GM19239 (cell line): Measurements from ENCODE around the gene BRAF.
"Not testable (repeated sequence)": the region's sequence is repeated elsewhere in the genome, so short reads cannot be mapped to it uniquely, and the experiment has no call there.

Experiments
- DNase-seq: peaks from one replicate; pipeline ENCODE4 v3.0.0; 2011; ENCODE audit warnings: low spot score; ENCODE audit not compliant: insufficient read length
- FAIRE-seq: peaks from 2 replicates; lab custom pipeline; 2011; peaks lifted over from hg19 to GRCh38; lab: Jason Lieb, UNC

The BRAF gene

DNA sequence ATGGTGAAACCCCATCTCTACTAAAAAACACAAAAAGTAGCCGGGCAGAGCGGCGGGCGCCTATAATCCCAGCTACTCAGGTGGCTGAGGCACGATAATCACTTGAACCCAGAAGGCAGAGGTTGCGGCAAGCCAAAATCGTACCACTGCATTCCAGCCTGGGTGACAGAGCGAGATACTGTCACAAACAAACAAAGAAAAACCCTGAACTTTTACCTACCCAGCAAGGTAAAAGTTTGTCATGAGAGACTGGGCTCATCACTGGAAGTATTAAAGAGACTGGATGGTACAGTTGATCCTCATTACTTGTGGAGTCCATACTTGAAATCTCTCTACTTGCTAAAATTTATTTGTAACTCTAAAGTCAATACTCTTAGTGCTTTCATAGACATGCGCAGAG is 114.3 kb downstream of the BRAF start:
- DNase-seq (no peak), FAIRE-seq (no peak)

DNA sequence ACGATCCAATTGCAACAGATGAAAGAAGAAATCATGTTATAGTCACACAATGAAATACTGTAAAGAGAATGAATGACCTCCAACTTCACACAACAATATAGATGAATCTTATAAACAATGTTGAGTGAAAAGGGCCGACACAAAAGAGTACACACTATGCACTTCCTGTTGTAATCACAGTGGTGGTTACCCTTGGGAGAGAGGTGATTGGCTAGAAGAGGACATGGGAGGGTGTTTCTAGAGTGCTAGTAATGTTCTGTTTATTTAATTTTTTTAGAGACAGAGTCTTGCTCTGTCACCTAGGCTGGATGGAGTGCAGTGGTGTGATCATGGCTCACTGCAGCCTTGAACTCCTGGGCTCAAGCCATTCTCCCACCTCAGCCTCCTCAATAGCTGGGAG is 145.8 kb downstream of the BRAF start:
- no peak for DNase-seq
- no peak for FAIRE-seq

- DNase-seq (no peak), FAIRE-seq (no peak)
Observed at GRCh38 chr7:140778568-140778967, 146.2 kb downstream of the BRAF start.

GRCh38 chr7:140774371-140774770 is 150.4 kb downstream of the BRAF start:
- FAIRE-seq (no peak), DNase-seq (no peak)

DNA sequence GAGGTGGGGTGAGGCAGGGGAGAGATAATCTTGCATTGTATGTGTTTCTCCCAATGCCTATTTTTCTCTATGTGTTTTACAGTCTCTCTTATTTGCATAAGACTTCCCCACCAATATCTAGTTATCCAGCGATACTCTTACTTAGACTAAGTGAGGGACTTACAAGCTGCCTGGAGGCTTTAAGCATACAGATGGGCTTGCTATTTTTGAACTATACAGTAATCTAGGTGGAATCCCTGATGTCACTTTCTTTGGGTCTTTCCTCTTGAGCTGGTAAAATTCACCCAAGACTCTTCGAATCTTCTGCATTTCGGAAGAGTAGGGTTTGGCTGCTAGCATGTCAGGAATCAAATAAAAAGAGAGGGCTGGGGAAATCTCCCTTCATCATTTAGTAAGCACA is 151.6 kb downstream of the BRAF start:
- no peak for FAIRE-seq
- DNase-seq, result no peak

- DNase-seq (no peak), FAIRE-seq (no peak)
Observed at GRCh38 chr7:140771826-140772225, 152.9 kb downstream of the BRAF start.

DNA sequence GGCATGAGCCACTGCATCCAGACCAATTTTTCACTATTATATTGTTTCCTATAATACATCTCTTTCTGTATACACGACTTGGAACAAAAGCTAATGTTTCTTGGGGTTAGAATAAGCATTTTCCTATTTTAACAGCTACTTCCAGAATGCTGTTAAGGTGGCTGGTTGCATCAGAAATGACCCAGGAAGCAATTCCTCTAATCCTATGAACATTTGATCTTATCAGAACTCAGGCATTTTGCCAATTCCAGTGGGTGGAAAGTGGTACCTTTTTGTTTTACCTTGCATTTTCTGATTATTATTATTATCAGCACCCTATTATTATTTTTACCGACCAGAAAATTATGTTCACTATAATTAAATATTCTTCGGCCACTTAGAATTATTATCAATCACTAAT is 154.9 kb downstream of the BRAF start:
- FAIRE-seq, result no peak
- no peak for DNase-seq

- FAIRE-seq, result no peak
- DNase-seq, result no peak
Observed at GRCh38 chr7:140767418-140767817, 157.3 kb downstream of the BRAF start.

DNA sequence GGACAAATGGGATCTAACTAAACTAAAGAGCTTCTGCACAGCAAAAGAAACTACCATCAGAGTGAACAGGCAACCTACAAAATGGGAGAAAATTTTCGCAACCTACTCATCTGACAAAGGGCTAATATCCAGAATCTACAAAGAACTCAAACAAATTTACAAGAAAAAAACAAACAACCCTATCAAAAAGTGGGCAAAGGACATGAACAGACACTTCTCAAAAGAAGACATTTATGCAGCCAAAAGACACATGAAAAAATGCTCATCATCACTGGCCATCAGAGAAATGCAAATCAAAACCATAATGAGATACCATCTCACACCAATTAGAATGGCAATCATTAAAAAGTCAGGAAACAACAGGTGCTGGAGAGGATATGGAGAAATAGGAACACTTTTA is 159.3 kb downstream of the BRAF start:
- not testable (repeated sequence) for DNase-seq, FAIRE-seq

- FAIRE-seq, DNase-seq: not testable (repeated sequence)
Observed at GRCh38 chr7:140763166-140763565, 161.6 kb downstream of the BRAF start.

- not testable (repeated sequence) for DNase-seq, FAIRE-seq
Observed at GRCh38 chr7:140761375-140761774, 163.4 kb downstream of the BRAF start.

GRCh38 chr7:140754506-140754905 is 170.2 kb downstream of the BRAF start:
- FAIRE-seq (no peak), DNase-seq (no peak)

- FAIRE-seq, result no peak
Observed at GRCh38 chr7:140752533-140752932, 172.2 kb downstream of the BRAF start.

DNA sequence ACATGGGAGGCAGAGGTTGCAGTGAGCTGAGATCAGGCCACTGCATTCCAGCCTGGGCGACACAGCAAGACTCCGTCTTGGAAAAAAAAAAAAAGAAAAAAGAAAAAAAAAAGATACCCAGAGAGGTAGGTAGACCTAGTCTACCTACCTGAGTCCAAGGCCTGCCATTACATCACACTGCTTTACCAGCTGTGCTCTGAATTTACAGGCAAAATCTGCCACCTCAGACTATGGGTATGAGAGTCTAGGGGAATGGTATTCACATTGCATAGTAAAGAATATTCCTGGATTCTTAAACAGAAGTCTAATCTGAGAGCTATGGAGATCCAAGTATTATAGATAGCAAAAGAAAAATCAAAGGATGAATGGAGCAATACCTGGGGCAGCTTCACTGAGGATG is 178.0 kb downstream of the BRAF start:
- no peak for DNase-seq
- FAIRE-seq, result no peak

More at GRCh38 chr7:140752533-140752932, 172.2 kb downstream of the BRAF start:
- DNase-seq, result no peak

DNA sequence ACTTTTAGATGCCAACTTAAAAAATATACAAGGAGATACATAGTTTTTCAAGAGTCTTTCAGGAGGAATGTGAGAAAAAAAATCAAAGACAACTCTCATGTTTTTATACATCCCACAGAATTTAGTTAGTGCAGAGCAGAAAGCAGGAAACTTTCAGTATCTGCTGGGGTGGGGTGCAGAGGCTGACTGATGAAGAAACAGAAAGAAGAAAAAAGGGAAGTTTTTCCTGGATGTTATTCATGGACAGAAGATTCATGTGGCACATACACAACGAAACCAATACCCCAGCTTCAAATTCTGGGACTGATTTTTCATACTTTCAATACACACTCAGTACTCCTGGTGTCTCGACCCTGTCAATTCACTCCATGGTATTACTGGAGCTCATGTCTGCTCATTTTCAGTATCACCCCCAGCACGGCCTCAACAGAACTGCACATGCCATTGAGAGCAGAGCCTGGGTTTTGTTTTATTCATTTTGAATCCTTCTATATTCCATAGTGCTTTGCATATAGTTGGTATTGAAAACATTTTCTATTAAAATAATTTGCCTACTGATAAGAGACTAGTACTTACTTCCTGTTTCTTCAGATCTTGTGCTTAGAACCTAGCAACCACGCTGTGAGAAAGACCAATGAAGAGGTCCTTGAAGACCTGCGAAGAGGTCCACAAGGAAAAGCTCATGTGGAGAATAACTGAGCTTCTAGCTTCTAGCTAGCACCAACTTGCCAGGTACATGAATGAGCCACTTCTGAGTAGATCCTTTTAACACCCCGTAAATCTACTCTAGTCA is 179.3 kb downstream of the BRAF start:
- no peak for DNase-seq
- peak; percentile 11 for FAIRE-seq

GRCh38 chr7:140744005-140744404 is 180.7 kb downstream of the BRAF start:
- no peak for DNase-seq
- no peak for FAIRE-seq

- FAIRE-seq, result not testable (repeated sequence)
Observed at GRCh38 chr7:140743255-140743654, 181.5 kb downstream of the BRAF start.

GRCh38 chr7:140738280-140738679 is 186.4 kb downstream of the BRAF start:
- FAIRE-seq, result no peak
- DNase-seq, result no peak

More at GRCh38 chr7:140743255-140743654, 181.5 kb downstream of the BRAF start:
- DNase-seq, result not testable (repeated sequence)

GRCh38 chr7:140734729-140735128 is 190.0 kb downstream of the BRAF start:
- no peak for DNase-seq
- FAIRE-seq, result no peak

DNA sequence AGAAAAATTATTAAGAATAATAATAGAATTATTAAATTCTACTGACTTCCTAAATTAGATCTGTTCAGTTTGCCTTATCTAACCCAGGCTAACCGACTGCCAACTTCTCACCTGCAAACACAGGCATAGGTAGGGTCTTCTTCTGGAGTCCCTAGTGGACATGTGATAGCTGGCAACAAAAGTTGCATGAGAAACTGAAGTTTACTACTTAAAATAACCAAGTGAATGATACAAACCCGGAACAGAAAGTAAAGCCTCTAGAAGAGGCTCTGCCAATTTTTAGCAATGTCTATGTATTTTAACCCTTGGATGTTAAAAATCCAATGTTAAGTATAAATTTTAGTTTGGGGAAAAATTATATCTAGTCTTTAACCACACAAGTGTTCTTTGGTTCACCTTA is 190.6 kb downstream of the BRAF start:
- no peak for FAIRE-seq
- no peak for DNase-seq

GRCh38 chr7:140732416-140732815 is 192.3 kb downstream of the BRAF start:
- no peak for DNase-seq
- peak; percentile 42 for FAIRE-seq

DNA sequence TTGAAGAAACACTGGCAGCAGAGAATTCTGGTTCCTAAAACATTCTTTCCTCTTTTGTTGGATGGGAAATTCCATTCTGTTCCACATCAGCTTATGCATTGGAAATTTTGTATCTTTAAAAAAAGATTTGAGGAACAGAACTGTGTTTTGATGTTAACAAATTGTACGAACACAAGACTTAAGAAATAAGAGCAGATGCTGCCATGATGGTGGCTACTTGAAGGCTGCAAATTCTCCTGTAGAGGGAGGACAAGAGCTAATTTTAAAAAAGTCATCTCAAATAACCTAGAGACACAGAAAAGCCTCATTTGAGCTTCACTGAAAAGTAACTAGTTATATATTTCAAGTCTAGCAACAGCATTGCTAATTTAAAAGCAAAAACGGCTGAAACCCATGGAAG is 198.4 kb downstream of the BRAF start:
- FAIRE-seq, result no peak
- DNase-seq, result no peak
